K562 (cell line): Measurements from ENCODE around the gene LRRC25. TPM values are rescaled to one million over a fixed set of nuclear protein-coding genes. Genes with fewer than 3 reads are reported as not detected.

ENCODE experiments used
- BDP1 ChIP-seq: IDR thresholded peaks from 3 replicates; pipeline ENCODE4 v1.6.1; 2011; ENCODE audit not compliant: insufficient read length, insufficient read depth
- CEBPG ChIP-seq, 3 experiments: fragments of 200-800 bp in 1 of 3; sonication (Bioruptor generic) in 1 of 3; sonication (generic) in 1 of 3; formaldehyde crosslinking in 1 of 3; IDR thresholded peaks in 2 of 3; conservative IDR thresholded peaks in 1 of 3; 2 replicates each; pipeline versions ENCODE4 v1.6.1 to v1.8.0; 2016 to 2022; ENCODE audit warnings: missing compliant biosample characterization in 2 of 3, missing genetic modification characterization in 2 of 3, mild to moderate bottlenecking in 1 of 3, missing genetic modification reagents in 1 of 3
- EHMT2 ChIP-seq: fragments of 450-650 bp; IDR thresholded peaks from 2 replicates; pipeline ENCODE4 v1.6.1; 2018; ENCODE audit warnings: antibody characterized with exemption
- ETV6 ChIP-seq, 3 experiments: fragments of 150-350 bp in 1 of 3; sonication (generic) in 1 of 3; formaldehyde crosslinking in 1 of 3; IDR thresholded peaks; 2 replicates each; pipeline versions ENCODE4 v1.6.1 to v1.8.0; 2014 to 2022; ENCODE audit warnings: borderline replicate concordance in 2 of 3, low read depth in 2 of 3, antibody characterized with exemption in 1 of 3, low read length in 1 of 3, mild to moderate bottlenecking in 1 of 3, missing genetic modification reagents in 1 of 3
- FOXA3 ChIP-seq, 2 experiments: fragments of 450-650 bp in 1 of 2; sonication (generic) in 1 of 2; formaldehyde crosslinking; IDR thresholded peaks in 1 of 2; conservative IDR thresholded peaks in 1 of 2; 2 replicates each; pipeline versions ENCODE4 v1.4.0 to v1.8.0; 2020 to 2022; ENCODE audit warnings: mild to moderate bottlenecking in 2 of 2, missing genetic modification reagents in 1 of 2
- MTF1 ChIP-seq: fragments of 250-450 bp; sonication (Bioruptor Pico); IDR thresholded peaks from 2 replicates; pipeline ENCODE4 v1.9.0; 2021; ENCODE audit warnings: moderate library complexity, mild to moderate bottlenecking, inconsistent platforms, borderline replicate concordance
- PHF20 ChIP-seq: fragments of 450-650 bp; IDR thresholded peaks from 2 replicates; pipeline ENCODE4 v1.6.1; 2018; ENCODE audit not compliant: partially characterized antibody
- RBM34 ChIP-seq: fragments of 200-400 bp; formaldehyde crosslinking; IDR thresholded peaks from 2 replicates; pipeline ENCODE4 v1.6.1; 2018; ENCODE audit warnings: low read length, borderline replicate concordance; ENCODE audit not compliant: insufficient read depth
- TEAD2 ChIP-seq: fragments of 450-650 bp; IDR thresholded peaks from 2 replicates; pipeline ENCODE4 v1.6.1; 2016; ENCODE audit warnings: missing genetic modification characterization, control low read depth, missing compliant biosample characterization
- THAP12 ChIP-seq: fragments of 250-450 bp; sonication (Bioruptor Pico); IDR thresholded peaks from 2 replicates; pipeline ENCODE4 v1.9.0; 2021; ENCODE audit warnings: mild to moderate bottlenecking, inconsistent platforms
- THRAP3 ChIP-seq: fragments of 450-650 bp; IDR thresholded peaks from 2 replicates; pipeline ENCODE4 v1.6.1; 2016; ENCODE audit warnings: mild to moderate bottlenecking, inconsistent platforms, borderline replicate concordance
- ZBTB33 ChIP-seq: sonication (generic); formaldehyde crosslinking; IDR thresholded peaks from 2 replicates; pipeline ENCODE4 v1.8.1; 2023; ENCODE audit warnings: mild to moderate bottlenecking, missing genetic modification reagents
- ZNF436 ChIP-seq: fragments of 250-450, 450-650 bp; sonication (Bioruptor Pico); formaldehyde crosslinking; IDR thresholded peaks from 2 replicates; pipeline ENCODE4 v1.7.0; 2020; ENCODE audit warnings: mild to moderate bottlenecking
- ZNF609 ChIP-seq: sonication (generic); formaldehyde crosslinking; IDR thresholded peaks from 2 replicates; pipeline ENCODE4 v1.8.1; 2023; ENCODE audit warnings: missing genetic modification reagents, mild to moderate bottlenecking, borderline replicate concordance
- ZNF707 ChIP-seq: fragments of 250-450 bp; sonication (Bioruptor Pico); conservative IDR thresholded peaks from 2 replicates; pipeline ENCODE4 v1.8.0; 2022; ENCODE audit warnings: inconsistent platforms, mild to moderate bottlenecking, moderate library complexity
- polyA plus RNA-seq, 8 experiments: library from polyadenylated mRNA; depleted of rRNA in 4 of 8; stranded (reverse) in 5 of 8; unstranded in 3 of 8; fragments of >200 nt; fragmentation: Nextera tagmentation in 2 of 8; fragmentation: Illumina TruSeq in 1 of 8; extraction: Ambion mirVana in 2 of 8; extraction: Trizol in 1 of 8; gene quantifications; 2 replicates each; pipeline versions ENCODE4 v1.2.1 to v1.2.3, GENCODE V29; 2011 to 2014; ENCODE audit warnings: inconsistent platforms in 1 of 8, missing spikeins in 1 of 8
- total RNA-seq, 7 experiments: library from RNA; depleted of rRNA in 6 of 7; stranded (reverse); fragments of >200 nt in 6 of 7; fragmentation: Illumina TruSeq in 2 of 7; extraction: Trizol in 2 of 7; gene quantifications; 2 replicates each; pipeline versions ENCODE4 v1.2.1 to v1.2.3, GENCODE V29; 2011 to 2021; ENCODE audit warnings: low replicate concordance in 1 of 7

LRRC25 gene
- total and polyA plus RNA-seq, 9 of the 15 experiments (the other 6 are each of a cell fraction or from before 2014, with no cell fraction given): 0.07 to 0.36 (median 0.10) TPM; not detected in 3

- TF ChIP-seq TEAD2: no peak
- TF ChIP-seq THAP12 (CRISPR knock-in tag): no peak
- TF ChIP-seq BDP1: no peak
- TF ChIP-seq ZBTB33: no peak
- TF ChIP-seq MTF1: no peak
- no peak for TF ChIP-seq RBM34
- TF ChIP-seq FOXA3 (CRISPR knock-in tag; conservative IDR thresholded peaks at IDR 0.05 in 1 of 2, IDR thresholded peaks at IDR 0.05 in 1 of 2): no peak
- no peak for TF ChIP-seq ZNF707
- no peak for TF ChIP-seq ZNF609 (CRISPR knock-in tag)
- no peak for TF ChIP-seq ZNF436 (CRISPR knock-in tag)
- TF ChIP-seq ETV6 (IDR thresholded peaks at IDR 0.05; ENCODE audit: borderline replicate concordance in 1 of 2, low read depth in 2 of 2, low read length in 1 of 2): no peak
- TF ChIP-seq ETV6 (CRISPR knock-in tag; IDR thresholded peaks at IDR 0.05; ENCODE audit: borderline replicate concordance): no peak
- 0 out of 2 replicates have a peak, but pooled peaks have one; percentile 74 for TF ChIP-seq THRAP3
- peak; percentile 79 for TF ChIP-seq PHF20
- TF ChIP-seq CEBPG (CRISPR knock-in tag; IDR thresholded peaks at IDR 0.05): no peak
- TF ChIP-seq CEBPG (tag; conservative IDR thresholded peaks at IDR 0.05 in 1 of 2, IDR thresholded peaks at IDR 0.05 in 1 of 2): no peak
- TF ChIP-seq EHMT2: 0 out of 2 replicates have a peak, but pooled peaks have one; percentile 47
These were observed 44.7 kb upstream of the LRRC25 start (continued) for GRCh38 chr19:18441804-18442788.
